GM23338 (cell line): ENCODE measurements around the gene NUP50.

Experiments
- CTCF ChIP-seq, 2 experiments: fragments of 200-600 bp in 1 of 2; sonication (generic) in 1 of 2; conservative IDR thresholded peaks; 2 replicates each; pipeline versions ENCODE4 v1.5.1 to v1.6.1; 2016 to 2017; ENCODE audit warnings: antibody characterized with exemption in 2 of 2, low read depth in 2 of 2, mild to moderate bottlenecking in 2 of 2, moderate library complexity in 1 of 2
- EZH2 ChIP-seq: fragments of 200-600 bp; sonication (generic); IDR thresholded peaks from one replicate; pipeline ENCODE4 v1.8.0; 2017; ENCODE audit warnings: antibody characterized with exemption, mild to moderate bottlenecking, low read depth; ENCODE audit not compliant: unreplicated experiment
- EZH2phosphoT487 ChIP-seq: fragments of 200-600 bp; sonication (generic); IDR thresholded peaks from one replicate; pipeline ENCODE4 v1.8.1; 2018; ENCODE audit warnings: antibody characterized with exemption; ENCODE audit not compliant: unreplicated experiment
- POLR2AphosphoS5 ChIP-seq: IDR thresholded peaks from 2 replicates; pipeline ENCODE4 v1.6.1; 2016; ENCODE audit warnings: antibody characterized with exemption, low read depth
- REST ChIP-seq: IDR thresholded peaks from one replicate; pipeline ENCODE4 v1.6.1; 2018; ENCODE audit warnings: antibody characterized with exemption; ENCODE audit not compliant: unreplicated experiment

DNA sequence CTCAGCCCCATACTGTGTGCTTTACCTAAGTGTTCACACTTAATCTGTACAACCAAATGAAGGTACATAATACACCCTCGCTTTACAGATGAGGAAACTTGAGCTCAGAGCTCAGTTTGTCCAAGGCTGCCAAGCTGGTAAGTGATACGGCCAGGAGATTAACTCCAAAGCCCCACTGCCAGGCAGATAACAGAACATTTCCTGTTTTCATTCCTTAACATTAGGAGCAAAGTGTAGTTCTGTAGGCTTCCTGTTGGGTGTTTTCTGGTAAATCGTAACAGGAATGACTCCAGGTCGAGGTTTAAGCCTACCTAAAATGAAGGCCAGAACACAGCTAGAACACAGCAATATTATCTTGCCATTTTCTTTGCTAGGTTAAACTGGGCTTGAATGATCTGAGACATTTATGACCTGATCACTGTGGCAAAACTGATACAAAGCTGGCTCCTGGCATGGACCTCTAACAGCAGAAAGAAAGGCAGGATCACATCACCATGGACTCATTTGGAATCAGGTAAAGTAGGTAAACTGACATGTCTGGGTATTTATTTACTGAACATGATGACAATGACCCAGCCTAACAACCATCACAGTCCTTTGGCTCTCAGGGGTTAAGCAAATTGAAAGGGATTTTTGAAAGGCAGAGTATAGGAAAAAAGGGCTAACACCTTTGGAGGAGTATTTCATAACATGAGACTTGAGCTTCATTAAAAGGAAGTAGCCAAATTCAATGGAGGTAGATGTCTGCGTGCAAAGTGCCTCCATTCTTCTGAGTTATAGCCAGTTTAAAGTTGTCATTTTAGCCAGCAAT, 3.9 kb upstream of the NUP50 start:
- no peak for TF ChIP-seq EZH2phosphoT487
- TF ChIP-seq REST, result no peak
- peak in 1 of 2 experiments; percentile 16; a peak in 2 of 4 replicates for TF ChIP-seq CTCF (conservative IDR thresholded peaks at IDR 0.05; ENCODE audit: low read depth in 2 of 2)
- no peak for TF ChIP-seq POLR2AphosphoS5
- TF ChIP-seq EZH2, result no peak
